Measurements from ENCODE around the gene OST4. TPM values are rescaled to one million over a fixed set of nuclear protein-coding genes. Genes with fewer than 3 reads are reported as not detected.

Gene OST4
- total and polyA plus RNA-seq, 2 donors from 2014 or later, result 260 to 718 TPM

DNA sequence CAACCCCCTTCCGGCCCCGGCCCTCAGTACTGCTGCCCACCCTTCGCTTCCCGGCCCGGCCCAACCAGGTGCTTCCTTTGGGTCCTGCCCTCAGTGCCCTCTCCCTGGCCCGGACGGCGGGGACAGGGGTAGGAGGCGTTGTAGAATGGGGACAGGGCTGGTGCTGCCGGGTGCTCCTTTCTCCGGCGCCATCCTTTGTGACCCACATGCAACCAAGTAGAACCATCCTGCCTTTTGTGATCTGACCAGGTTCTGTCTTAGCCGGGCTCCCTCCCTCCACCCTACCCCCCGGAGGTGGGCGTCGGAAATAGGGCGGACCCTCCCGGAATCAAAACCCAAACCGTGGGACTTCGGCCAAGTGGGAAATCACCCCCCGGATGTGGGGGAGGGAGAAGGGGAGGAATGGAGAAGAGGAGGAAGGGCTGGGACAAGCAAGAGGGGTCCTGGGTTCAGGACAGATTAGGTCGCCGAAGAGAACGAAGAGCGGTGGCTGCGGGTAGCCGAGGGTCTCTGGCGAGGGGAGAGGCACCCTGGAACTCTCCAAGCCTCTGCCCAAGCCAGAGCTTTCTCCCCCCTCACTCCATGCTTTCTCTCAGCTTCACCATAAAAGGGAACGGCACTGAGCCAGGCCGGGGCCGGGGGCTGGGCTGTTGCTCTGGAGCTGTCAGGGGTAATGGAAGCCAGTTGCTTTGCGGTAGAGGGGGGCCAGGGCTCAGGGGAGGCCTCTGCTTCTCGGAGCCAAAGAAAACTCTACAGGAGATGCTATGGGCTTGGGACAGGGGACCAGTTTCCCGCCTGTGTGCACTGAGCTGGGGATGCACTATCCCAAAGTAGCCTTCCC is 756 bp upstream of the OST4 start:
- peak overlapping the region; percentile 49 to 72 (median 50) for H3K4me3 ChIP-seq (ENCODE audit: low read length in 3 of 3)
- intact Hi-C loops (cut with DNase I), result no loop called here
- FAIRE-seq (no peak), DNase-seq (peak; percentile 85 to 97 (median 89))
- no peak for TF ChIP-seq CTCF (IDR thresholded peaks at IDR 0.05; ENCODE audit: borderline replicate concordance, extremely low read depth, insufficient read depth)
- H3K27ac ChIP-seq (ENCODE audit: low read depth in 2 of 2, low read length in 2 of 2), result peak overlapping the region; percentile 85 to 90
- peak overlapping the region in 2 of 3 donors; percentile 13 to 63 for H3K9ac ChIP-seq (ENCODE audit: low read length in 3 of 3)
- H3K9me3 ChIP-seq (ENCODE audit: control insufficient read depth in 2 of 3, insufficient read depth in 1 of 3, low read length in 3 of 3), result no peaks in the 10 kb centered on the region
- peaks cover 9 to 26% (median 14%) of the 10 kb centered on the region in 3 donors for H3K4me1 ChIP-seq (ENCODE audit: control insufficient read depth in 2 of 3, insufficient read depth in 2 of 3, low read depth in 1 of 3, low read length in 3 of 3)
- H3K27me3 ChIP-seq (ENCODE audit: control insufficient read depth, insufficient read depth, low read length), result no peaks in the 10 kb centered on the region
- H3K36me3 ChIP-seq (ENCODE audit: control insufficient read depth in 2 of 3, insufficient read depth in 3 of 3, low read length in 3 of 3), result peaks cover 0 to 20% (median 8%) of the 10 kb centered on the region in 3 donors

- TF ChIP-seq CTCF (IDR thresholded peaks at IDR 0.05; ENCODE audit: borderline replicate concordance, extremely low read depth, insufficient read depth), result no peak
- Histone ChIP-seq H3K27me3 (ENCODE audit: control insufficient read depth, insufficient read depth, low read length) (no peaks in the 10 kb centered on the region), H3K36me3 (ENCODE audit: control insufficient read depth in 2 of 3, insufficient read depth in 3 of 3, low read length in 3 of 3) (peaks cover 0 to 20% (median 8%) of the 10 kb centered on the region in 3 donors), H3K4me3 (ENCODE audit: low read length in 3 of 3) (peak overlapping the region; percentile 78 to 87 (median 80)), H3K27ac (ENCODE audit: low read depth in 2 of 2, low read length in 2 of 2) (peak overlapping the region; percentile 82 to 87), H3K9ac (ENCODE audit: low read length in 3 of 3) (peak overlapping the region; percentile 64 to 78 (median 68)), H3K4me1 (ENCODE audit: control insufficient read depth in 2 of 3, insufficient read depth in 2 of 3, low read depth in 1 of 3, low read length in 3 of 3) (peaks cover 5 to 26% (median 14%) of the 10 kb centered on the region in 3 donors), H3K9me3 (ENCODE audit: control insufficient read depth in 2 of 3, insufficient read depth in 1 of 3, low read length in 3 of 3) (no peaks in the 10 kb centered on the region)
- DNase-seq, result no peak
- intact Hi-C loops (cut with DNase I), result no loop called here
- no peak for FAIRE-seq
Measured at GRCh38 chr2:27070653-27071276, 689 bp downstream of the OST4 start.

GRCh38 chr2:27069961-27070618 is 1.4 kb downstream of the OST4 start:
- FAIRE-seq (no peak), DNase-seq (no peak)
- Histone ChIP-seq H3K27ac (ENCODE audit: low read depth in 2 of 2, low read length in 2 of 2) (no peak overlapping the region), H3K27me3 (ENCODE audit: control insufficient read depth, insufficient read depth, low read length) (no peaks in the 10 kb centered on the region), H3K9ac (ENCODE audit: low read length in 3 of 3) (peak overlapping the region in 2 of 3 donors; percentile 64 to 78), H3K4me3 (ENCODE audit: low read length in 3 of 3) (peak overlapping the region in 2 of 3 donors; percentile 78 to 80), H3K36me3 (ENCODE audit: control insufficient read depth in 2 of 3, insufficient read depth in 3 of 3, low read length in 3 of 3) (peaks cover 0 to 20% (median 8%) of the 10 kb centered on the region in 3 donors), H3K9me3 (ENCODE audit: control insufficient read depth in 2 of 3, insufficient read depth in 1 of 3, low read length in 3 of 3) (no peaks in the 10 kb centered on the region), H3K4me1 (ENCODE audit: control insufficient read depth in 2 of 3, insufficient read depth in 2 of 3, low read depth in 1 of 3, low read length in 3 of 3) (peaks cover 4 to 26% (median 14%) of the 10 kb centered on the region in 3 donors)
- intact Hi-C loops (cut with DNase I), result no loop called here
- TF ChIP-seq CTCF (IDR thresholded peaks at IDR 0.05; ENCODE audit: borderline replicate concordance, extremely low read depth, insufficient read depth), result no peak

All from kidney (tissue), 14 donors.